ENCODE data around the gene GRB10.

The GRB10 gene

DNA sequence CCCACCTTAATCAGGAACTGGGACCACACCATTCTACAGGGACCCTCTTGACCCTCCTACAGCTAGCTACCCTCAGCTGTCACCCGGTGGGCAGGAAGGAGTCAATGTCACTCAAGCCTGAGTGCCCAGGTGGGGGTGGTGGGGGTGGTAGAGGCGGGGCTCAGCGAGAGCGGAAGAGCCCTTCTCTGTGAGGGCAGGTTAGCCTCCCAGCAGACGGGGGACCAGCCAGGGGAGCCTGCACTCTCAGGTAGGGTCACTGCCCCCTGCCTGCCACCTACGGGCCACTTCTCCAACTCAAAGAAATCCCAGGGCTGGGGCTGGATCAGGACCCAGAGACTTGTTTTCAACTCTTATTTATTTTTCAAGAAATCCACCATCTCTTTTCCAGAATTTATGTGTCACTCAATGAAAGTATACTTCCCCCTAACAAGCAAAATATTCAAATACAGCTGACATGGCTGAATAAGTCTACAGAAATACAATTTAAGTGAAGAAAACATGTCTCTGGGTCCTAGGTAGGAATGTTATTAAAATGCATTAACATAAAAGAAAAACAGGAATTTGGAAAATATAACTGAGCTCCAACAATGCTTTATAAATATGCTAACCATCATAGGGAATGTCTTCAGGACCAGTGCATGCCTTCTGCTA lies 154.1 kb downstream of the GRB10 start:
- no peak for DNase-seq

DNA sequence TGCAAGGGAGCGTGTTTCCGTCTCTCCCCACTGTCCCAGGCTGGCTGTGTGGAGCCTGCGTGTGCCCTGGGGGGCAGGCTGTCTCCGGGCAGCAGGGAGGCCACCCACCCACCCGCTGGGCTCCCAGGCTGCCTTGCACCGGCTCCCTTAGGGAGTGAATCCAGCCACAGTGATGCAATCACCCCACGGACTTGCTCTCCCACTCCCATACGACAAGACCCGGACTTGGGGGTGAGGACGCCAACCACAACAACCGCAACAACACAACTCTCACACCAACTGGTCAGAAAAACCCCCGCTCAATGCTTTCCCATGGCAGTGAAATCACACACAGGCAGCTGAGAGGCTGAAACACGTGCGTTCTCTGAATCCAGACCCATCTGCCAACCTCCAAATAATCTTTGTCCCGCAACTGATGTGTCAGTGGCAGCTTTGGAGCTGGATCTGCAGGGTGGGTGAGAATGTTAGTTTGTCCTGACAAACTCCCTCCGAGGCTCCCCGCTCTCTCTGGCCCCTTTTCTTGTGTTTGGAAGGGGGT lies 154.8 kb downstream of the GRB10 start:
- DNase-seq, result no peak

DNA sequence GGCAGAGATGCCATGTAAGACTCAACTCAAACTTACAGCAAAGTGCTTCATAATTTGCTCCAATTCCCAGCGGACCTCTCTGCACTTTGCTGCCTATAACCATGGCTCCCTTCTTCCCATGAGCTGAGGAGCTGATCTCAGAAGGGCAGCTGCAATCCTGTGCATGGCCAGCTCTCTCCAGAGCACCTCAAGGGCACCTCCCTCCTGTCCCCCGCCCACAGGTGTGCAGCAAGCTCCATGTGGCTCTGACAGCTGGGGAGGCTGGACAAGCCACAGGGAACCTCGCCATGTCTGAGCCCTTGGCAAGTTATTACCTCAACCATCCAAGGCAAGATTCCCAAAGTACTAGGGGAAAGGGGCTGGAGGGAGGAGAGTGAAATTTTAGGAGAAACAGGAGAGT lies 156.4 kb downstream of the GRB10 start:
- no peak for DNase-seq

DNA sequence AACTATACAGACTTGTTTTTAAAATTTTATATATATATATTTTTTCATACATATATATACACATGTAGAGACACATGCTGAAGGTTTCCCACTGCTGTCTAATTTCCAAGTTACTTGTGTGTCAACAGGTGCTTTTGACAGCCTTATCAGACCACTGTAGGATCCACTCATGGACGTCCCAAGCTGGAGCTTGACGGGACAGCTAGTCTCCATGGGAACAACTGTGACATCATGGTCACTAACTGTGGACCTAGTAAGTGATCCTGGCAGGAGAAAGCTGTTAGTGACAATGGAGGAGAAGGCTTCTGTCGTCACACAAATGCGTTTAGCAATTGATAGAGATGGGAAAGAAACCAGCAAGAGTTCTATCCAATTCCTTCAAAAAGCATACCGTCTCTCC lies 157.3 kb downstream of the GRB10 start:
- DNase-seq, result no peak

DNA sequence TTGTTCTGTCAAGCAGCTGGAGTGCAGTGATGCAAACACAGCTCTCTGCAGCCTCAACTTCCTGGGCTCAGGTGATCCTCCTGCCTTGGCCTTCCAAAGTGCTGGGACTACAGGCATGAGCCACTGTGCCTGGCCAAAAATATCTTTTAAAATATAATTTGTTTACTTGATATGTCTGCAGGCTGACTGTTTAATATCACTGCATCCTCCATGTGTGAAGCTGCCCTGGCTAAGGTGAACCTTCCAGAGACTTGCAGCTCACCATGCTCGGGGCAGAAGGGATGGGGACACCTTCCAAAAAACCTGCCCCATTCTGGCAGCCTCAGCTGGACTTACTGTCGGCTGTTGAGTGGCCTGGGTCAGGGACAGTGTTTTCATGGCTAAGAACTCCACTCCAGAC lies 159.9 kb downstream of the GRB10 start:
- DNase-seq, result no peak

DNA sequence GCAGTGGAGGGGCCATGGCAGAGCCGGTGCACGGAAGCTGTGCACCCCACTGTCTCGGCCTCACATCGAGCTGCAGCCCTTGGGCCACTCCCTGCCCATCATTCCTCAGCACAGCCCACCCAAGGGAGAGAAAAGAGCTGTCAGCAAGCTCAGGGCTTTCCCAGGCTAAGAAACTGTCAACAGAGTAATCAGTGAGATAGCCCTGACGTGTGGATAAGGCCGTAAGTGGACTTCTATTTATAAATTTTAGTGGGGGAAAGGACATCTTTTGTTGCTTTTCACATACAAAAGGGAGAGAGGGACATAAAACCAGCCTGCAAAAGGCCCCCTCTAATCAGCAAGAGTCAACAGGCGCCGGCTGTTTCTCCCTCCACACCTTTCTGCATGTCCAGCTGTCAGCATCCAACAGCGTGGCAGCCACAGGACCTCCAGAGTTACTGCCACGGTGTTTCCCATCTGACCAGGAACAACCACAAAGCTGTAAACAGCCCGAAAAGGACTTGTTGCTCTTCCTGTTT lies 160.7 kb downstream of the GRB10 start:
- DNase-seq, result no peak

DNA sequence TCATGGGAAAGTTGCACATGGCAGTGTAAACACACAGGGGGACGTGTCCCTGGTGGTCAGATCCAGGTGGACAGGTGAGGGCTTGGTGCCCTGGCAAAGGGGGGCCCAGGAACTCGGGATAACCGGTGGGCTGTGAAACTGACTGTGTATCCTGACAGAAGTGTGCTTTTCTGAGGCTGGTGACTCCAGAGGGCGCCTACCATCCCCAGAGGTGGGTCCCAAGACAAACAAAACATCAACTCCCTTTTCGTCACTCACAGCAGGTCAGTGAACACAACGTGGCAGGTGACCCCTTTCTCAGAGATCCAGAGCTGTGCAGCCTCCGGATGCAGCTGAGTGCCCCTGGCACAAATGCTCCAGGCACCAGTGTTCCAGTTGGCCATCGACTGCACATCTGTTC lies 161.5 kb downstream of the GRB10 start:
- DNase-seq, result no peak

DNA sequence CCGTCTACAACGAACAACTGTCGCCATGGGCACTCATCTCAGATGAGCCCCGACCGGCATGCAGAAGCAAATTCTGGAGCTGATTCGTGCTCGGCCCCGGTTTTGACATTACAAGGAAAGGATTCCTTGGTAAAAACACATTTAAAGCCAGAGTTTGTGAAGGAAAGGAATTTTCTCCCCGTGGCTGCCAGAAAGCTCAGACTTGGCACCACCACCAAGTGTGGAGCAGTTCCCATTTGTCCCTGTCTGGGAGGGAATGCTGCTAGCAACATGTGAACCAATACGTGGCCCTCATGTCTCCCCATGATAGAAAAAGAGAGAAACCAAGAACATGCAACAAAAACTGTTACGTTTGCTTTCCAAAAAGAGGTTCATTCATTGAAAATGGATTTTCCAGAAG lies 162.3 kb downstream of the GRB10 start:
- no peak for DNase-seq

DNA sequence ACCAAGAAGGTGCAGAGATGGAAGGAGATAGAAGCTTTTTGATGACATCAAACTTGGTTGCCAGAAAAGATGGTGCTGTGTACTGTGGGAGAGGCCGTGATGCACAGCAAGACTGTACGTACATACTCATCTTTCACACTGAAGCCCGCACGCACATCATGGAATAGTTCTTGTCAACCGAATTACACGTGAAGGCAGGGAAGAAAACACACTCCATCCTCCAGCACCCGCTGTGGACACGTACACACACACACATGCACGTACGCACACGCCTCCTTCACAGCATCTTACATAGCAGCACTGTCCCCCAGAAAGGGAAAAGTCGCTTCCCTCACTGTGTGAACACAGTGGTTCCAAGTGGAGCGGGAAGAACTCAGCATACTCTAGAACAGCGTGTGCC lies 163.0 kb downstream of the GRB10 start:
- DNase-seq, result no peak

DNA sequence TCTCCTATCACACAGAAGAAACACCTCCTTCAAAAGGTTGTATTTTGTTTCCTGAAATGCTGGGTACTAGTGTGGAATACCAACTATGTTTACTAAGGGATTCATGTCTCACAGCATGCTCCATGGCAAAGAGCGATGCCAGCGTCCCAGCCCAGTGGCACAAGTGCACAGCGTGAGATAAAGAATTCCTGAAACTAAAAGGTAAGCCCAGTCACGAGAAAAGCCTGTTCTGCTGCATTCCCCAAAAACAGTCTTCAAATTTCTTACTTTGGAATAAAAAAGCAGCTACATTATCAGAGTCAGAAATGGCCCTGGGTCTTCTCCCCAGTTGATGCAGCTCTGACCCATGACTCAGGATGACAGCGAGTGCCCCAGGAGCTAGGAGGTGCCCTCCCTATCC lies 164.4 kb downstream of the GRB10 start:
- DNase-seq, result no peak

DNA sequence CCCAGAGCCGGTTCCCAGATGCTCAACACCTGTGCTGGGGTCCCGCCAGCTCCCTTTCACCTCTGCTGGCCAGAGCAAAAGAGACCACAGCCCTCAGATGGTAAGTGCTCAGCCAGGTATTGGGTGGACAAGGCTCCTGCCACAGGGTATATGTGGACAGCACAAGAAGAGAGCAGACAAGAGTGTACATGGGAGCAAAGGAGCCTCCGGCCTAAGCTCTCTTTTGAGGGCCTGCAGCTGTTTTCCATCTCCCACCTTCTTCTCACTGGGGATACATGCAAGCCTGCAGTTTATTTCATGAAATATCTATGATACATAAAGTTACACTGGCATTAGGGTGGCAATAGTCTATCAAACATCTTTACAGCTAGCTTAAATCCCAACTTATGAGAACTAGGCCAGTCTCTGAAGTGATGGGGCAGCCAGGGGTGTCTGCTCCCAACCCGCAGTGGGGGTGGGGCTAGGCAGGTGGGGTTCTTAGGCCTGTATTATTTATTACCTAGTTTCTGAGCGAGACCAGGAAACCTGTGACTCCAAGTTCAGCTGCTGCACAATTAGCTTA lies 167.1 kb downstream of the GRB10 start:
- DNase-seq, result no peak

DNA sequence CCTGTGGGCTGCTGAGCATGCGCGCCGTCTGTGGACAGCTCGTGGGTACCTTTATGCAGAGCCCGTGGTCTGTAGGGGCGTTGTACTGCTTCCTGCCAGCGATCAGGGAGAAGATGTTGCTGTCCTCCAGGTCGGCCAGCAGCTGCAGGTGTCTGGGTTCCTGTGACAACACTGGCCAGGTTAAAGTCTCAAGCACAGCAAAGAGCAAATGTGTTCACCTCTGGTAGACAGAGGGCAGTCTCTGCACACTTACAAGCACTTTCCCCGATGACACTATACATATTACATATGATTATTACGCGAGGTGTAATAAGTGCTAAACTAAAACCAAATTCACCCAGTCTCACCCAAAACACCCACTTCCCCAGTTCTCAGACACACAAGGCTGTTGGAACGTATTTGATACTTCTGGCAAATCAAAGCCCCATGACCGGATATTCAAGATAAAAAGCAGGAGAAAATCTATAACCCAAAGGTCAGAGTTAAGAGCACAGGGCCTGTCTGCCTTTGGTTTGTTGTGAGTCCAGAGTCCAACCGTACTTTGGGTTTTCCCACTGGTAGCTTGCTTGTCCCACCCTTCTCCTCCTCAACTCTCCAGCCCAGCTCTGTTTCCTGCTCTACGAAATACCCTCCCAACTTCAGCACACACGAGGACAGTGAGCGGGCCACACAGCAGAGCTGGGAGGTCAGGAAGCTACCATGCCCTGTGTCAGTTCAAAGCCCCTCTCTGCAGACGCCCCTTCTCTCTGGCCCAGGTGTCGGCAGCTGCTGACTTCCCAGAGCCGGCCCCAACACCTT lies 167.8 kb downstream of the GRB10 start:
- DNase-seq, result no peak

DNA sequence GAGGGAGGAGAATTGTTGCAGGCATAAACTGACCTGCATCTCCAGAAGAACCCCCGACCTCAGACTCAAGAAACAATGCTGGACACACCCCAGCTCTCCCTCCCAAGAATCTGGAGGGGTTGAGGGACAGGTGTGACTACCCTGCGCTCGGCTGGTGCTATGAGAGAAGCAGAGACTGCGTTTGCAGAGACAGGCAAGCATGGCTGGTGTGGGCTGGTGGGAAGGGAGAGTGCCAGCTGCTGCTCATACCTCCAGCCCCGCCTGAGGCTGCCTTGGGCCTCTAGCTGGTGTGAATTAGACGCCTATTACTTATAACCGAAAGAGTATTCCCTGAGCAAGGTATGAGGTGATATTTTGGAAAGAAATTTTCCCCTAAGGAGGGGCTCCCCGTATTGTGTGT lies 169.2 kb downstream of the GRB10 start:
- DNase-seq, result no peak

DNA sequence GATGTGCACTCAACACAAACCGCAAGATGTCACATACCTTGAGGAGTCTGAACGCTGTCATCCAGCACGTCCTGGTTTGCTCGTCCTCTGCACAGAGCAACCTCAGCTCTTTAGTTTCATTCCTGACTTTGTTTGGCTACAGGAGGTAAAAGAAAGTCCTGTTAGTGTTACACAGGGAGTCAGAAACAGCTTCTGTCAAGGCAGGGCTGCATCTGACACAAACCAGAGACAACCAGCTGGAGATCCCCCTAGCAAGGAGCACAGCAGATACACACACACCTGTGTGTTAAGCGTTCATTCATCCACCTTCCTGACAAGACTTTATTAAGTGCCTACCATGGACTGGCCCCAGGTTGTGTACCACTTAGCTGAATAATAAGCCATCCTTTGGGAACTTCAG lies 170.0 kb downstream of the GRB10 start:
- DNase-seq, result no peak

DNA sequence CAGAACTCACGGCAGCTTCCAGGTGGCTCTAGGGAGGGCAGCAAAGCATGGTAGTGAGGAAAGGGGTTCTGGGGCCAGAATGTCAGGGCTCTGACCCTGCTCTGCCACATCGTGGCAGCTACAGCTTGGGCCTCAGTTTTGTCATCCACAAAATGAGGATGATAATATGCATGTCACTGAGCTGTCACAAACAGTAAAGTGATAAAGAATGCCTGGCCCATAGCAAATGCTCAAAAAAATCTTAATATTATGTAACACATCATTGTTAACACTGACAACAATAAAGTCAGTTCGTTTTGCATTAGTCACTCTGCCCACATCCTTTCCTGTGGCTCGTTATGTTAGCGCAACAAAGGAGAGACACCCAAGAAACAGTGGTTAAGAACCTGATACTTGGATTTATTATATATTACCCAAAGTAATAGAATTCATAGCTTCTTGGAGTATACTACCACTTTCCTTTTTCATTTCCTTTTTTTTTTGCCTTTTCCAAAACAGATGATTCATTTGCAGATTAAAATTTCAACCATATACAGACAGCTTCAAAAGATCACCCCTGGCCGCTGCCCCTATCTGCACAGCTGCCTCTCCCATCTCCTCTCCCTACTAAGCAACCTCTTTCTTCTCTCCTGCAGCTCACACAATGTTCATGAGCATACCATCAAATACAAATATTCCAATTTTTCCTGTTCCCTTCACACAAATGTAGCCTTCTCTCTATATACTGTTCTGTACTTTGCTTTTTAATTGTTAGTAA lies 172.0 kb downstream of the GRB10 start:
- DNase-seq, result no peak

DNA sequence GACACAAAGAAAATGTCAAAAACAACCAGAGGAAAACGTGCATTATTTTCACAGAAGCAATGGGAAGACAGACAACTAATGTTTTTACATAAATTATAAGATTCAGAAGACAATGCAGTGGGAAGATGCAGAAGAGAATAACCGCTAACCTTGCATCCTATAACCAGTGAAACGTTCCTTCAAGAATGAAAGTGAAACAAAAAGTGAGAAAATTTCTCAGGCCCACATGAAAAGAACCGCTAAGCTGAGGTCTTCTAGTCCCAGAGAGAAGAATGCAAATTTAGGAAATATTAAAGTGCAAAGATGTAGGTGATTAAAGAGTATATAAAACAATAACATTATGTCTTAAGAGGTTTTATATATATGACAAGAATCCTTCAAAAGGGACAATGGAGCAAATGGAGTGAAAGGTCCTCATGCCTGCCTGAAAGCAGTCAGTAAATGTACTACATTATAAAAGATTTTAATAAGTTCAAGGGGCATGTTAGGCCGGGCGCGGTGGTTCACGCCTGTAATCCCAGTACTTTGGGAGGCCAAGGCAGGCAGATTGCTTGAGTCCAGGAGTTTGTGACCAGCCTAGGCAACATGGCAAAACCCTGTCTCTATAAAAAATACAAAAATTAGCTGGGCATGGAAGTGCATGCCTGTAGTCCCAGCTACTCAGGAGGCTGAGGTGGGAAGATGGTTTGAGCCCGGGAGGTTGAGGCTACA lies 174.3 kb downstream of the GRB10 start:
- DNase-seq, result no peak

DNA sequence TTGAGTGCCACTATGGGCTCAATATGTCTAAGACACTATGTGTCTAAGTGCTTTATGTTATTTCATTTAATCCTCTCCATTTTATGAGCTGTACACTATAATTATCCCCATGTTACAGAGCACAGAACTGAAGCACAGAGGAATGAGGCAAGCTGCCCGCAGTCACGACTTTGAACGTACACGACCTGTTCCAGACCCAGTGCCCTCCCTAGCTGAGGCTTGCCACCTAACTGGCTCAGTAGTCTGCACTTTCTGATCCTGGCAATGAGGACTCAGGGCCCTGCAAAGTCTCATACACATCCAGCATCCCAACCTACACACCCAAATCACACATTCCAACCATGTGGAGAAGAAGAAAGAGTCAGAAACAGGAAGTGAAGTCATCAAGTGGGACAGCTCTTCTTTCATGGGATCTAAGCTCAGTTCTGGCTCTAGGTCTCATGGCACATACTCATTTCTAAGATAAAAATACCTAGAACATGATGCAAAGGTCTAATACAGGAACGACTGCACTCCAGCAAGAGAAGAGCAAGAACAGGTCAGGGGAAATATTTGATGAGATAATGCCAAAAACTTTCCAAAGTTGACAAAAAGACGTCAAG lies 175.1 kb downstream of the GRB10 start:
- no peak for DNase-seq

DNA sequence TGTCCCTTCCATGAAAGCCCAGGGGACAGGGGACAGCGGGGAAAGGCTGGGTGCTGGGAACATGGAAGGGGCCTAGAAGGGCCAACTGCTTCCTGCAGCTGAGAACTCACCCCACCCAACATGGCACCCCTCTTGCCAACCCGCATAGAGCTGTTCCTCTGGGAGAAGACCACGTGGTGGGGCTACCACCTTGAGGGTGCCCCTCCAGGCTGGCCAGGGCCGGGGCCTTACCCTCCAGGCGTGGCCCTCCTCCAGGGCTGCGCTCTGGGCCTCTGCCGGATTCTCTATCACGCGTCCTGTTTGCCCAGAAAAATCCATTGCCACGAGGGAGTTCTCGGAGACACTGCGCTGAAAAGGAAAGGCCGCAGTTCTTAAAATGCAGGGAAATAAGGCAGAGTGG lies 177.6 kb downstream of the GRB10 start:
- no peak for DNase-seq

DNA sequence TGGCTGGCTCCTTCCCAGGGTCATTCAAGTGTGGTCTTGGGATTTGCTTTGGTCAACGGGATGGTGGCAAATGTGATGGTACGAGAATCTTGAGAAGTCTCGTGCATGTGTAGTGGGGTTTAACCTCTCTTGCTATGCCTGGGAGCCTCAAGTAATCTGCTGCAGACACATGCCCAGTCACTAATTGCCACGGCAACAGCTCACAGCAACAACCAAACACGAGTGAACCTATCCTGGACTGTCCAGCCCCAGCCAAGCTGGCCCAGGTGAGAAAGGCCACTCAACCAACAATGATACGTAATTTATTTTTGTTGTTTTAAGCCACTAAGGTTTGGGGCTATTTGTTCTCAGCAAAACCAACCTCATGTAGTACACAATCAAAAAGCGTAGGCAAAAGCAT lies 179.4 kb downstream of the GRB10 start:
- DNase-seq, result no peak

DNA sequence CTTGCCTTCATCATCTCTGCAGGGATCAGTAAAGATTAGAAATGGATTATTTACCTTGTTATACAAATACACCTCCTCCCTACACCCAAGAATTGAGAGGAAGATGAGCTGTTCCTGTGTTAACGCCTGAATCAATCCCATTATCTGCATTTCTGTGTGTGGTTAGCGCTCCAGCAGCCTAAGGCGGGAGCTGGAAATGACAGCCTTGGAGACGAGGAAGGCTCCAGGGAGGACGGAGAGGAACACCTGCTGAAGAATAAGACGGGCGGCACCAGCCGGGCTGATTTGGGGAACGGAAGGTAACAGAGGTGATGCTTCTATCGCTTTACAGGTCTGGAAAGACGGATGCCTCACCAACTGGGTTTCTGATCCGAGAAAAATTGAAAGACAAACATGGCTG lies 183.3 kb downstream of the GRB10 start:
- no peak for DNase-seq

DNA sequence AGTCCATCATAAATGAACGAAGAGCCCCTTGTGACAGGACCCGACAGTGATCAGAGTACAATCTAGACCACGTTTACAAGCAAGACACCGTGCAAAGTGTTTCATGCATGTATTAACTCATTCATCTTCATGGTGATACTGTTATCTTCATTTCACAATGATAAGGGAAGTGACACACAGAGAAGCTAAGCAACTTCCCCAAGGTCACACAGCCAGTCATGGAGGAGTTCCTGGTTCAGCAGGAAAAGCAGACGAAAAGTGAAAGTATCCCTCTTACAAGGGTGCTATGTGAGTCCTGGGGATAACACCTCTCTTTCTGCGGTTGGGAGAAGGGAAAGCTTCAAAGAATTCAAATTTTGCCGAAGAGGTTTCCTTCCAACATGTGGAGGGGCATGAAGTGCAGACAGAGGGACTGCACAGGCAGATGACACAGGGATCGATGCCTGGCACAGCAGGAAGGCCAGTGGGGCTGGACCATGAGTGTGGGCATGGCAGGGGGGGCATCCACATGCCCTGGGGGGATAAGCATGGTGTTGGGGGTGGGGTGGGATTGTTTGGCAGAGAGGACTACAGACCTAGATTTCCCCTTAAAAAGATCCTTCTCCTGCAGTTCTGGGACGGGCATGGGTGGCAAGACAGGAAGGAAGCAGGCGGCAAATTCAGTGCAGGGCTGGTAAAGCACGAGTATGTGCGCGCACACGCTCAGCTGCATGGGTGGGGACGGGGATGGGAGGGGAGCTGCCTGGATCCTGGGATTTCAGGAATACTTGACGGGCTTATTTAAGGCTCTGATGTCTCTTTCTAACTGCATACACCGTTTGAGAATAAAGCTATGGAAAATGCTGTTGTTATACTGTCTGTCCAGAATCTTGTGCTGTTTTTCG lies 184.0 kb downstream of the GRB10 start:
- no peak for DNase-seq

Measured in NCI-H2029 treated with DMSO at 0.1 percent for 48 hours (cell line).